K562 (cell line): Measurements from ENCODE around the gene UNC13A. TPM values are rescaled to one million over a fixed set of nuclear protein-coding genes. Genes with fewer than 3 reads are reported as not detected.

Source experiments
- ATAC-seq: fragments of 200-7000 bp; cut with Tn5 transposase; 3 replicates; pipeline ENCODE4 v1.9.1; 2020; ENCODE audit warnings: moderate library complexity
- BruUV-seq: library from RNA; stranded (reverse); fragments of 400-500 nt; replicated peaks from 2 replicates; lab custom pipeline; 2021; lab: Mats Ljungman, UMichigan
- CTCF ChIA-PET: fragments of 300-600 bp; formaldehyde crosslinking; extraction: SDS; loops from one replicate; lab custom pipeline; 2021; ENCODE audit warnings: low intra/inter-chr PET ratio; lab: Yijun Ruan, JAX
- POLR2A ChIA-PET: fragments of 300-600, 350-650 bp; sonication (Branson Sonifier 250); formaldehyde crosslinking; extraction: SDS; loops from one replicate; lab custom pipeline; 2021; ENCODE audit warnings: antibody characterized with exemption, inconsistent platforms; lab: Yijun Ruan, JAX
- DNase-seq, 4 experiments: peaks; one replicate each; pipeline versions ENCODE4 v3.0.0 to v3.0.0-alpha.2; 2011 to 2018; ENCODE audit warnings: low spot score in 3 of 4, mixed read lengths in 3 of 4; ENCODE audit errors: extremely low read depth in 1 of 4
- FAIRE-seq: peaks from 2 replicates; lab custom pipeline; 2011; peaks lifted over from hg19 to GRCh38; lab: Jason Lieb, UNC
- H2AFZ ChIP-seq: 2 replicates; pipeline ENCODE4 v1.6.0; 2011; ENCODE audit warnings: low read depth, low read length, control low read depth, inconsistent platforms
- H3K27ac ChIP-seq: fragments of 200-600 bp; 3 replicates; pipeline ENCODE4 v1.8.0; 2011; ENCODE audit warnings: low read depth, mild to moderate bottlenecking, control low read depth, inconsistent platforms, low read length, moderate library complexity, mixed read lengths; ENCODE audit errors: extremely low read depth
- H3K27me3 ChIP-seq, 2 experiments: fragments of 300-600 bp in 1 of 2; 2 replicates in 1 of 2; 3 replicates in 1 of 2; pipeline versions ENCODE4 v1.6.0 to v1.8.0; 2011; ENCODE audit warnings: inconsistent platforms in 2 of 2, low read length in 2 of 2, mild to moderate bottlenecking in 1 of 2, mixed read lengths in 1 of 2, moderate library complexity in 1 of 2; ENCODE audit not compliant: control insufficient read depth in 2 of 2, insufficient read depth in 2 of 2
- H3K36me3 ChIP-seq: fragments of 300-600 bp; 3 replicates; pipeline ENCODE4 v1.8.0; 2011; ENCODE audit warnings: mild to moderate bottlenecking, low read length, inconsistent platforms; ENCODE audit not compliant: control insufficient read depth, insufficient read depth
- H3K4me1 ChIP-seq, 2 experiments: fragments of 200-600 bp in 1 of 2; replicated peaks in 1 of 2; 2 replicates in 1 of 2; 3 replicates in 1 of 2; pipeline versions ENCODE4 v1.5.1 to v1.8.0; 2011; ENCODE audit warnings: inconsistent platforms in 2 of 2, low read length in 2 of 2, mild to moderate bottlenecking in 1 of 2, mixed read lengths in 1 of 2, moderate library complexity in 1 of 2; ENCODE audit not compliant: control insufficient read depth in 2 of 2, insufficient read depth in 2 of 2
- H3K4me2 ChIP-seq: 2 replicates; pipeline ENCODE4 v1.6.1; 2011; ENCODE audit warnings: low read length, control low read depth, inconsistent platforms, mixed read lengths; ENCODE audit not compliant: insufficient read depth
- H3K4me3 ChIP-seq: fragments of 200-600 bp; sonication (generic), shearing (Covaris generic); 2 replicates; pipeline ENCODE4 v1.5.1; 2016; ENCODE audit warnings: control low read depth, inconsistent platforms
- H3K79me2 ChIP-seq: fragments of 200-600 bp; 3 replicates; pipeline ENCODE4 v1.8.0; 2011; ENCODE audit warnings: low read length, inconsistent platforms; ENCODE audit not compliant: control insufficient read depth, insufficient read depth
- H3K9ac ChIP-seq, 2 experiments: 2 replicates each; pipeline versions ENCODE4 v1.6.0 to v1.6.1; 2011; ENCODE audit warnings: low read depth in 2 of 2, low read length in 2 of 2, control low read depth in 1 of 2, inconsistent platforms in 1 of 2, mild to moderate bottlenecking in 1 of 2, mixed read lengths in 1 of 2; ENCODE audit not compliant: insufficient read depth in 1 of 2
- H3K9me1 ChIP-seq: one replicate; pipeline ENCODE4 v1.6.0; 2011; ENCODE audit warnings: inconsistent platforms, mild to moderate bottlenecking, low read length, moderate library complexity; ENCODE audit not compliant: control insufficient read depth, insufficient read depth
- H3K9me3 ChIP-seq: replicated peaks from 2 replicates; pipeline ENCODE4 v1.5.1; 2011; ENCODE audit warnings: low read depth, low read length, inconsistent platforms; ENCODE audit not compliant: control insufficient read depth, insufficient read depth
- H4K20me1 ChIP-seq: replicated peaks from 2 replicates; pipeline ENCODE4 v1.6.1; 2011; ENCODE audit warnings: low read length, inconsistent platforms, mixed read lengths; ENCODE audit not compliant: control insufficient read depth, insufficient read depth
- BRD9 ChIP-seq: fragments of 450-650 bp; IDR thresholded peaks from 2 replicates; pipeline ENCODE4 v1.6.1; 2018; ENCODE audit warnings: low read depth; ENCODE audit not compliant: partially characterized antibody
- CREBBP ChIP-seq: IDR thresholded peaks from one replicate; pipeline ENCODE4 v1.6.1; 2012; ENCODE audit warnings: low read depth, mild to moderate bottlenecking, control low read depth, inconsistent platforms, low read length
- EGR1 ChIP-seq: fragments of 450-650 bp; conservative IDR thresholded peaks from 2 replicates; pipeline ENCODE4 v1.6.1; 2017; ENCODE audit warnings: mild to moderate bottlenecking
- NFE2 ChIP-seq: IDR thresholded peaks from 2 replicates; pipeline ENCODE4 v1.6.1; 2014; ENCODE audit warnings: antibody characterized with exemption, low read depth
- WGBS: fragments of 100-300 bp; shearing (Covaris generic); methylation state at CpG from one replicate; pipeline ENCODE4 v1.1.6; 2016; ENCODE audit warnings: low coverage, mixed read lengths; ENCODE audit not compliant: insufficient coverage; ENCODE audit errors: missing lambda C conversion rate; 5-methylcytosine and 5-hydroxymethylcytosine counted together
- in situ Hi-C: fragments of 300-500 bp; cut with MboI; formaldehyde crosslinking; loops from 4 replicates; pipeline ENCODE4 v1.15.0; 2018; ENCODE audit warnings: inconsistent platforms, mixed read lengths
- intact Hi-C: fragments of 100-400 bp; cut with micrococcal nuclease; formaldehyde crosslinking; loops from 2 replicates; pipeline ENCODE4 v1.14.2; 2022
- polyA plus RNA-seq, 8 experiments: library from polyadenylated mRNA; depleted of rRNA in 4 of 8; stranded (reverse) in 5 of 8; unstranded in 3 of 8; fragments of >200 nt; fragmentation: Nextera tagmentation in 2 of 8; fragmentation: Illumina TruSeq in 1 of 8; extraction: Ambion mirVana in 2 of 8; extraction: Trizol in 1 of 8; gene quantifications; 2 replicates each; pipeline versions ENCODE4 v1.2.1 to v1.2.3, GENCODE V29; 2011 to 2014; ENCODE audit warnings: inconsistent platforms in 1 of 8, missing spikeins in 1 of 8
- total RNA-seq, 7 experiments: library from RNA; depleted of rRNA in 6 of 7; stranded (reverse); fragments of >200 nt in 6 of 7; fragmentation: Illumina TruSeq in 2 of 7; extraction: Trizol in 2 of 7; gene quantifications; 2 replicates each; pipeline versions ENCODE4 v1.2.1 to v1.2.3, GENCODE V29; 2011 to 2021; ENCODE audit warnings: low replicate concordance in 1 of 7
- TF ChIP-seq, protein P1 (sequence below): fragments of 250-450 bp; sonication (Bioruptor Pico); IDR thresholded peaks from 2 replicates; pipeline ENCODE4 v1.4.0; 2020; ENCODE audit warnings: mild to moderate bottlenecking, moderate library complexity
- TF ChIP-seq, protein P2 (sequence below), 3 experiments: fragments of 200-800 bp in 1 of 3; sonication (Bioruptor generic) in 1 of 3; sonication (generic) in 1 of 3; formaldehyde crosslinking in 1 of 3; IDR thresholded peaks; 2 replicates each; pipeline versions ENCODE4 v1.6.1 to v1.8.0; 2016 to 2022; ENCODE audit warnings: mild to moderate bottlenecking in 2 of 3, missing compliant biosample characterization in 2 of 3, missing genetic modification characterization in 2 of 3, missing genetic modification reagents in 1 of 3
- TF ChIP-seq, protein P3 (sequence below): sonication (generic); formaldehyde crosslinking; IDR thresholded peaks from 2 replicates; pipeline ENCODE4 v1.8.1; 2023; ENCODE audit warnings: mild to moderate bottlenecking, missing genetic modification reagents

UNC13A gene
- total and polyA plus RNA-seq, 9 of the 15 experiments (the other 6 are each of a cell fraction or from before 2014, with no cell fraction given), result 0.03 to 1.0 (median 0.25) TPM

DNA sequence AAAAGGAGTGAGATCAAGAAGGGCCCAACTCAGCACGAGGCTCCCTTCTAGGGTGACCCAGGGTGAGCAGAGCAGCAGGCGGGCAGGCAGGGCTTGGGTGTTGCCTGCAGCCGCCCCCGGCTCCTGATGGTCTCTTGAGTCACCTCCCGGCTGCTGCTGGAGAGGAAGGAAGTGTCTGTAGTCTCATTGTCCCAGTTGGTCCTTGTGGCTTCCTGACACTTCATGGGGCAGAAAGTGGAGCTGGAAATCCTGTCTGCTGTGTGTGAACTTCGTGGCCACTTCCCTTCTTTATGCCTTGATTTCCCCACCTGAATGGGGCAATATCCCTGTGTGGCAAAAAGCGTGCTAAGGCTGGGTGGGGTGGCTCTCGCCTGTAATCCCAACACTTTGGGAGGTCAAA lies 33.7 kb upstream of the UNC13A start:
- H3K27me3 ChIP-seq, result no peaks in the 10 kb centered on the region
- 57% methylated on average over 8 of the region's 8 CpGs for WGBS
- H3K36me3 ChIP-seq, result peaks cover 52% of the 10 kb centered on the region; the same call in 2 of the 3 replicates
- CTCF ChIA-PET, result no interaction called here
- no peak overlapping the region for H3K4me3 ChIP-seq
- no peaks in the 10 kb centered on the region for H3K9me3 ChIP-seq
- TF ChIP-seq BRD9 (no peak), EGR1 (0 out of 2 replicates have a peak, but pooled peaks have one; percentile 5)
- in situ Hi-C loops, result no loop called here
- peak in 1 of 4 experiments; percentile 9 for DNase-seq
- H4K20me1 ChIP-seq, result peaks cover 9% of the 10 kb centered on the region; the same call in 1 of the 2 replicates
- H2AFZ ChIP-seq, result no peak overlapping the region
- peaks cover 27 to 57% of the 10 kb centered on the region in 2 experiments; a peak in 4 of 5 replicates for H3K4me1 ChIP-seq
- H3K9ac ChIP-seq, result peak overlapping the region in 1 of 2 experiments; percentile 83; a peak in 1 of 4 replicates
- intact Hi-C loops, result no loop called here
- POLR2A ChIA-PET, result no interaction called here
- FAIRE-seq, result no peak
- no peak overlapping the region for H3K4me2 ChIP-seq
- H3K9me1 ChIP-seq, result no peaks in the 10 kb centered on the region
- BruUV-seq, result no TSS peak
- H3K79me2 ChIP-seq, result peaks cover 26% of the 10 kb centered on the region
- ATAC-seq, result no peak
- no peak overlapping the region for H3K27ac ChIP-seq

DNA sequence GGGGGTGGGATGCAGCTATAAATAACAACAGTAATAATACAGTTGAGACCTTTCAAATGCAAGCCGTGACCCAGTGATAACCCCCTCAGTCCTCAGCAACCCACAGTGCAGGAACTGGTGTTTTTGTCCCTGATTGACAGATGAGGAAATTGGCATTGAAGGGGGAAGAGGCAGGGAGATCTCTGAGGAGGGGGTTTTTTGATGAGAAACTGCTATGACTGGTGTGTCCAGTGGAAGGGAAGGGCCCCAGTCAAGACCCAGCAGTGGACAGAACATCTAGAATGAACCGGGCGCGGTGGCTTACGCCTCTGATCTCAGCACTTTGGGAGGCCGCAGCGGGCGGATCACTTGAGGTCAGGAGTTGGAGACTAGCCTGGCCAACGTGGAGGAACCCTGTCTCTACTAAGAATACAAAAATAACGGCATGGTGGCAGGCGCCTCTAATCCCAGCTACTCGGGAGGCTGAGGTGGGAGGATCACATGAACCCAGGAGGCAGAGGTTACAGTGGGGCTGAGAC lies 33.0 kb upstream of the UNC13A start:
- CTCF ChIA-PET, result no interaction called here
- peaks cover 46% of the 10 kb centered on the region; the same call in 2 of the 3 replicates for H3K36me3 ChIP-seq
- peak; percentile 35 for FAIRE-seq
- 73% methylated on average over 12 of the region's 12 CpGs for whole genome bisulfite sequencing
- peak overlapping the region in 1 of 2 experiments; percentile 97; a peak in 2 of 4 replicates for H3K9ac ChIP-seq
- intact Hi-C loops, result no loop called here
- in situ Hi-C loops, result no loop called here
- POLR2A ChIA-PET, result interaction anchor here (0.6 kb wide), 2 partner anchors 9 to 349 kb away, joined by 3 read pairs; no protein-coding TSS in a partner anchor
- BruUV-seq, result no TSS peak
- H3K4me2 ChIP-seq, result peak overlapping the region; percentile 90; the same call in 1 of the 2 replicates
- no peak for DNase-seq
- ATAC-seq, result no peak
- no peaks in the 10 kb centered on the region for H3K9me1 ChIP-seq
- no peaks in the 10 kb centered on the region for H3K27me3 ChIP-seq
- peaks cover 26% of the 10 kb centered on the region for H3K79me2 ChIP-seq
- TF ChIP-seq, protein P1, sequence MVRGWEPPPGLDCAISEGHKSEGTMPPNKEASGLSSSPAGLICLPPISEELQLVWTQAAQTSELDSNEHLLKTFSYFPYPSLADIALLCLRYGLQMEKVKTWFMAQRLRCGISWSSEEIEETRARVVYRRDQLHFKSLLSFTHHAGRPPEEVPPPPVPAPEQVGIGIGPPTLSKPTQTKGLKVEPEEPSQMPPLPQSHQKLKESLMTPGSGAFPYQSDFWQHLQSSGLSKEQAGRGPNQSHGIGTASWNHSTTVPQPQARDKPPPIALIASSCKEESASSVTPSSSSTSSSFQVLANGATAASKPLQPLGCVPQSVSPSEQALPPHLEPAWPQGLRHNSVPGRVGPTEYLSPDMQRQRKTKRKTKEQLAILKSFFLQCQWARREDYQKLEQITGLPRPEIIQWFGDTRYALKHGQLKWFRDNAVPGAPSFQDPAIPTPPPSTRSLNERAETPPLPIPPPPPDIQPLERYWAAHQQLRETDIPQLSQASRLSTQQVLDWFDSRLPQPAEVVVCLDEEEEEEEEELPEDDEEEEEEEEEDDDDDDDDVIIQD, result no peak
- TF ChIP-seq CREBBP (no peak), NFE2 (no peak)
- TF ChIP-seq, protein P2, sequence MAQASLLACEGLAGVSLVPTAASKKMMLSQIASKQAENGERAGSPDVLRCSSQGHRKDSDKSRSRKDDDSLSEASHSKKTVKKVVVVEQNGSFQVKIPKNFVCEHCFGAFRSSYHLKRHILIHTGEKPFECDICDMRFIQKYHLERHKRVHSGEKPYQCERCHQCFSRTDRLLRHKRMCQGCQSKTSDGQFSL (CRISPR knock-in tag; IDR thresholded peaks at IDR 0.05), result no peak
- TF ChIP-seq, protein P2 (tag; IDR thresholded peaks at IDR 0.05), result no peak
- TF ChIP-seq, protein P3, sequence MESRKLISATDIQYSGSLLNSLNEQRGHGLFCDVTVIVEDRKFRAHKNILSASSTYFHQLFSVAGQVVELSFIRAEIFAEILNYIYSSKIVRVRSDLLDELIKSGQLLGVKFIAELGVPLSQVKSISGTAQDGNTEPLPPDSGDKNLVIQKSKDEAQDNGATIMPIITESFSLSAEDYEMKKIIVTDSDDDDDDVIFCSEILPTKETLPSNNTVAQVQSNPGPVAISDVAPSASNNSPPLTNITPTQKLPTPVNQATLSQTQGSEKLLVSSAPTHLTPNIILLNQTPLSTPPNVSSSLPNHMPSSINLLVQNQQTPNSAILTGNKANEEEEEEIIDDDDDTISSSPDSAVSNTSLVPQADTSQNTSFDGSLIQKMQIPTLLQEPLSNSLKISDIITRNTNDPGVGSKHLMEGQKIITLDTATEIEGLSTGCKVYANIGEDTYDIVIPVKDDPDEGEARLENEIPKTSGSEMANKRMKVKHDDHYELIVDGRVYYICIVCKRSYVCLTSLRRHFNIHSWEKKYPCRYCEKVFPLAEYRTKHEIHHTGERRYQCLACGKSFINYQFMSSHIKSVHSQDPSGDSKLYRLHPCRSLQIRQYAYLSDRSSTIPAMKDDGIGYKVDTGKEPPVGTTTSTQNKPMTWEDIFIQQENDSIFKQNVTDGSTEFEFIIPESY (CRISPR knock-in tag), result peak; percentile 53; the same call in 1 of the 2 replicates
- TF ChIP-seq, all 486 proteins: peak for 1
- H2AFZ ChIP-seq, result no peak overlapping the region
- no peak overlapping the region for H3K27ac ChIP-seq
- peaks cover 27 to 50% of the 10 kb centered on the region in 2 experiments; a peak in 4 of 5 replicates for H3K4me1 ChIP-seq
- H3K9me3 ChIP-seq, result no peaks in the 10 kb centered on the region
- H3K4me3 ChIP-seq, result peak overlapping the region; percentile 87; the same call in 1 of the 2 replicates
- peaks cover 9% of the 10 kb centered on the region; the same call in 1 of the 2 replicates for H4K20me1 ChIP-seq
